ENCODE measurements around the gene CTSS. TPM values are rescaled to one million over a fixed set of nuclear protein-coding genes. Genes with fewer than 3 reads are reported as not detected.

CTSS gene
- total RNA-seq, 1 experiment from 2014 or later, result not detected

- no peak for DNase-seq
- Histone ChIP-seq H2BK15ac (ENCODE audit: low read depth, low read length) (no peak overlapping the region), H3K18ac (ENCODE audit: insufficient read length, low read depth, low read length) (no peak overlapping the region), H3K4ac (ENCODE audit: low read depth, low read length) (no peak overlapping the region), H2BK20ac (ENCODE audit: low read depth, low read length, poor library complexity, severe bottlenecking) (no peak overlapping the region), H3K79me1 (ENCODE audit: insufficient read depth, low read depth, low read length, poor library complexity, severe bottlenecking) (no peaks in the 10 kb centered on the region), H3K4me1 (ENCODE audit: insufficient read depth, low read length) (no peaks in the 10 kb centered on the region), H4K91ac (ENCODE audit: insufficient read length, low read depth, low read length) (no peak overlapping the region), H3T11ph (ENCODE audit: low read length) (no peak overlapping the region), H3K27ac (ENCODE audit: insufficient read length, low read depth, low read length) (no peak overlapping the region), H3K23me2 (ENCODE audit: insufficient read length, low read depth, low read length, poor library complexity, severe bottlenecking) (no peaks in the 10 kb centered on the region), H2AK5ac (ENCODE audit: insufficient read length, low read length) (no peak overlapping the region), H4K20me1 (ENCODE audit: control insufficient read depth, insufficient read depth, insufficient read length) (no peaks in the 10 kb centered on the region), H3K23ac (ENCODE audit: insufficient read length, low read depth, low read length) (no peak overlapping the region), H3K27me3 (ENCODE audit: insufficient read depth, low read length) (no peaks in the 10 kb centered on the region), H2BK12ac (ENCODE audit: insufficient read length, low read depth, low read length) (no peak overlapping the region), H3K9me3 (ENCODE audit: control insufficient read depth, low read depth, low read length) (no peaks in the 10 kb centered on the region), H2BK5ac (ENCODE audit: insufficient read length, low read length) (no peak overlapping the region), H2AFZ (ENCODE audit: low read length) (no peak overlapping the region), H4K5ac (ENCODE audit: insufficient read length, low read depth, low read length) (no peak overlapping the region), H2BK120ac (ENCODE audit: low read depth, low read length, poor library complexity, severe bottlenecking) (no peak overlapping the region), H3K9ac (ENCODE audit: extremely low read depth, insufficient read length, low read length) (no peak overlapping the region), H3K14ac (ENCODE audit: insufficient read depth, low read length) (no peak overlapping the region), H4K8ac (replicated peaks; ENCODE audit: insufficient read length, low read depth, low read length) (no peak overlapping the region), H3K56ac (ENCODE audit: insufficient read length, low read depth, low read length) (no peak overlapping the region), H3K79me2 (ENCODE audit: insufficient read depth, low read length) (no peaks in the 10 kb centered on the region), H3K4me2 (ENCODE audit: insufficient read depth, insufficient read length, low read length) (no peak overlapping the region)
- no peaks in the 10 kb centered on the region for H3K27me3 Mint-ChIP-seq (ENCODE audit: low read depth)
- WGBS (ENCODE audit: extremely low coverage, insufficient read length, low lambda C conversion rate), result 100% methylated on average over 2 of the region's 4 CpGs
- H3K36me3 Mint-ChIP-seq (ENCODE audit: insufficient read depth in 1 of 3, low read depth in 3 of 3), result no peaks in the 10 kb centered on the region
- H3K9me3 Mint-ChIP-seq, result no peaks in the 10 kb centered on the region
- TF ChIP-seq CTCF (conservative IDR thresholded peaks at IDR 0.05), result no peak
- H3K27ac Mint-ChIP-seq, result no peak overlapping the region; a peak in 1 of 7 replicates
- no peaks in the 10 kb centered on the region for H3K4me1 Mint-ChIP-seq
- no peak overlapping the region for H3K4me3 Mint-ChIP-seq
These were observed 26.0 kb upstream of the CTSS start for GRCh38 chr1:150791585-150791984.
